ENCODE measurements around the gene SMARCD1. TPM values are rescaled to one million over a fixed set of nuclear protein-coding genes. Genes with fewer than 3 reads are reported as not detected.
"Not testable (repeated sequence)": the region's sequence is repeated elsewhere in the genome, so short reads cannot be mapped to it uniquely, and the experiment has no call there.

SMARCD1 gene
- polyA plus RNA-seq, 1 donor: 209 TPM

- DNase-seq: peak; percentile 76
These were observed 10.0 kb upstream of the SMARCD1 start for GRCh38 chr12:50074936-50075807.

DNA sequence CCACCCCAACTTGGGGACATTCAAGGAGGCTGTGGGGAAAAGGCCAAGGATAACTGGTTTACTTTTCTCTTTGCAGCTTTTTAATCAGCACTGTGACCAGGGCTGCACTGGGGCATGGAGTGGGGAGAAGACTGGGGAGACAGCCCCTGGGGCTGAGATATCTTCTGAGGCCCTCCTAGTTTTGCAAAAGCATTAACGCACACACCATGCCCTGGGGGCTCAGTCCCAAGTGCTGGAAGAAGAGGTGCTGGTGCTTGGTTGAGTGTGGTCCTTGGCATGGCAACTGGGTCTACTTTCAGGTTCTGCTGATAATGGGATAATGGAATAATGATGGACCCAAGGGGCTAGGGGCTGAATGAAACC is 9.4 kb upstream of the SMARCD1 start:
- DNase-seq: no peak

DNA sequence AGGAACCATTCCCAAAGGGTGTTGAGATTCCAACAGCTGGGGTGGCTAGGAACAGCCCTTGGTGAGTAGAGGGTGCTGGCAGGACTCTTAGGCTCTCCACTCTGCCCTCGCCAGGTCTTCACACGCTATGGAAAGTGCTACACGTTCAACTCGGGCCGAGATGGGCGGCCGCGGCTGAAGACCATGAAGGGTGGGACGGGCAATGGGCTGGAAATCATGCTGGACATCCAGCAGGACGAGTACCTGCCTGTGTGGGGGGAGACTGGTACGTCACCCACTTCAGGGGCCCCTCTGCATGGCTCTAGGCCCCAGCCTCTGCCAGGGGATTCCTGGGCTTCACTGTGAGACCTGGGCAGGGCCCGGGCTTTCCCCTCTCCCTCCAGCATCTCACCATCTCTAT is 8.0 kb upstream of the SMARCD1 start:
- no peak for DNase-seq

- no peak for DNase-seq
These were observed 6.9 kb upstream of the SMARCD1 start for GRCh38 chr12:50078281-50078680.

DNA sequence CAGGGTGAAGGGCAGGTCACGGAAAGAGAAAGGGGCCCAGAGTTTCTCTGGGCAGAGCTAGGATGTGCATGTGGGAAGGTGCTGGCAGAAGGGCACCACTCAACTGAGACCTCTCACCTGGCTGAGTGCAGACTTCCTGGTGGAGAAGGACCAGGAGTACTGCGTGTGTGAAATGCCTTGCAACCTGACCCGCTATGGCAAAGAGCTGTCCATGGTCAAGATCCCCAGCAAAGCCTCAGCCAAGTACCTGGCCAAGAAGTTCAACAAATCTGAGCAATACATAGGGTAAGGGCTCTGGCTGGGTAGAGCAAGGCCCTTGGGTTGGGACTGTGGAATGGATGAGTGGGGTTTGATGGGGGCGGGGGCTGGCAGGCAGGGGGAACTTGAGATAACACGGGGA is 5.4 kb upstream of the SMARCD1 start:
- DNase-seq: no peak

DNA sequence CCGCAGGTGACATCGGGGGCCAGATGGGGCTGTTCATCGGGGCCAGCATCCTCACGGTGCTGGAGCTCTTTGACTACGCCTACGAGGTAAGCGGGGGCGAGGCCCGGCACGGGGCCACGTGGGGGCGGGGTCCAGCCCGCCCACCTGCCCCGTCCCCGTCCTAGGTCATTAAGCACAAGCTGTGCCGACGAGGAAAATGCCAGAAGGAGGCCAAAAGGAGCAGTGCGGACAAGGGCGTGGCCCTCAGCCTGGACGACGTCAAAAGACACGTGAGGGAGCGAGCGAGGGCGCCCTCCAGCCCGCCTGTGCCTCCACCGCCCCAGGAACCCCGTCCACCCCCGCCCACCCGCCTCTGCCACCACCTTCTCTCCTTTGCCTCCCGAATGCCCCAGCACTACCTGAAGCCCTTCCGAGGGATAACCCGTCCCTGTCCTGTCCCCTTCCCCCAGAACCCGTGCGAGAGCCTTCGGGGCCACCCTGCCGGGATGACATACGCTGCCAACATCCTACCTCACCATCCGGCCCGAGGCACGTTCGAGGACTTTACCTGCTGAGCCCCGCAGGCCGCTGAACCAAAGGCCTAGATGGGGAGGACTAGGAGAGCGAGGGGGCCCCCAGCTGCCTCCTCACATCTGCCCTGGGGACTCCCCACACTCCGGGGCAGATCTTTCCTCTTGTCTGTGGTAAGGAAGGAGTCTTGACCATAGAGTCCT is 3.9 kb upstream of the SMARCD1 start:
- no peak for DNase-seq

- no peak for DNase-seq
These were observed 2.5 kb upstream of the SMARCD1 start for GRCh38 chr12:50082644-50083043.

DNA sequence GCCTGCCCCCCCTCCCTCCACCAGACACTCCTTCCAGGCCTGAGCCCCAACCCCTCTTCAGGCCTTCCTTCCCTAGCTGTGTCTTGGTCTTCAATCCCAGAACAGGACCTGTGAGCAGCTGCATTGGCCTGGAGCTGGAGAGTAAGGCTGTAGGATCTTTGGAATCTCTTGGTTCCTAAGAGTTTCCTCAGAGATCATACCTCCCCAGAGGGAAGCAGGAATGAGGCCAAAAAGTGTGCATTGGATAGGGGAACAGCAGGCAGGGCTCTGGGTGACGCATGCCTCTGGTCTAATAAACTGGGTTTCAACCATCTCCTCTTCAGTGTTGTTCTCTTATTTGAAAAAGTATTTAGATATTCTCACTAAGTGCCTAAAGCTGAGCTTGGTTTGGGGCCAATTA is 1.8 kb upstream of the SMARCD1 start:
- no peak for DNase-seq

DNA sequence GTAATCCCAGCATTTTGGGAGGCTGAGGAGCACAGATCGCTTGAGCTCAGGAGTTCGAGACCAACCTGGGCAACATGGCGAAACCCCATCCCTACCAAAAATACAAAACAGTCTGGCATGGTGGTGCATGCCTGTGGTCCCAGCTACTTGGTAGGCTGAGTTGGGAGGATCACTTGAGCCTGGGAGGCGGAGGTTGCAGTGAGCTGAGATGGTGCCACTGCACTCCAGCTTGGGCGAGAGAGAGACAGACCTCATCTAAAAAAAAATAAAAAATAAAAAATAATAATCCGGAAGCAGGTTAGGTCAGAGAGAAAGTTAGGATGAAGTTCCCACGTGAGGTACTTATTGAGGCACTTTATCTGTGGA is 750 bp upstream of the SMARCD1 start:
- not testable (repeated sequence) for DNase-seq

GRCh38 chr12:50085615-50086072 is 502 bp downstream of the SMARCD1 start:
- no peak for DNase-seq

DNA sequence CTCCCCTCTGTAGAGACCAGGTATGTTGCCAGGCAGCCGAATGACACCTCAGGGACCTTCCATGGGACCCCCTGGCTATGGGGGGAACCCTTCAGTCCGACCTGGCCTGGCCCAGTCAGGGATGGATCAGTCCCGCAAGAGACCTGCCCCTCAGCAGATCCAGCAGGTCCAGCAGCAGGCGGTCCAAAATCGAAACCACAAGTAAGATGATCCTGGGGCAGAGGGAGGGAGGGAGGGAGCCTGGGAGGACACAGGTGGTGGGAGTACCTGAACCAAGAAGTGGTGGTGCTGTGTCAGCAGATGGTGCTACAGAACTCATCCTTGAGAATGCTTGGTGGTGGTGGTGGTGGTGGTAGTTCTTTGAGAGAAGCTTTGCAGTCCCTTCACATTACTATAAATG is 1.0 kb downstream of the SMARCD1 start:
- DNase-seq: no peak

DNA sequence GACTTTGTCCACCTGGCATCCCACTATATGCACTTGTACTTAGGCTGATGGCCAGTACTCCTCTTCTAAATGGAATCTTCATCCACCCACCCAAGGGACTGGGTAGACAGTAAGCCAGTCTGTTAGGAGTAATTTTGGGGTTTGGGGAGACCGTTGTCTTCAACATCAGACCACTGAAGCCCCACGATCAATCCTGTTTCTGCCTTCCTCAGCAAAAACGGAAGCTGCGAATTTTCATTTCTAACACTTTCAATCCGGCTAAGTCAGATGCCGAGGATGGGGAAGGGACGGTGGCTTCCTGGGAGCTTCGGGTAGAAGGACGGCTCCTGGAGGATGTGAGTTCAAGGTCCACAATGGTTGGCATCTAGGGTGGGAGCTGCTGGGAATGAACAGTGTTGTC is 2.0 kb downstream of the SMARCD1 start:
- DNase-seq: no peak

GRCh38 chr12:50087995-50088394 is 2.9 kb downstream of the SMARCD1 start:
- no peak for DNase-seq

- DNase-seq: no peak
These were observed 3.6 kb downstream of the SMARCD1 start for GRCh38 chr12:50088577-50089335.

DNA sequence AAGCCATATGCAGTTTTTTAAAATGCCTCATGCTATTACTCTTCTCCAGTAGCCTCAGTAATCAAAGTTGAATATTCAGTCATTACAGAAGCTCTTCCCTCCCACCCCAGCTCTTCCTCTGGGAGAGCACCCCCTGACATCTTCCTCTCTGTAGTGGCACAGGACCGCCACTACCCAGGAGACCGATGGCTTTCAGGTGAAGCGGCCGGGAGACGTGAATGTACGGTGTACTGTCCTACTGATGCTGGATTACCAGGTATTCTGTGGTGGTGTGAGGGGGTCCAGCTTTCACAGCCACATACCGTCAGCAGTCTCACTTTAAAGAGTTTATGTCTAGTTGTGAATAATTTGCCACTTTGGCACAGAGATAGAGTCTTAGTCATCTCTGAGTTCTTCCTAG is 4.6 kb downstream of the SMARCD1 start:
- DNase-seq: no peak

DNA sequence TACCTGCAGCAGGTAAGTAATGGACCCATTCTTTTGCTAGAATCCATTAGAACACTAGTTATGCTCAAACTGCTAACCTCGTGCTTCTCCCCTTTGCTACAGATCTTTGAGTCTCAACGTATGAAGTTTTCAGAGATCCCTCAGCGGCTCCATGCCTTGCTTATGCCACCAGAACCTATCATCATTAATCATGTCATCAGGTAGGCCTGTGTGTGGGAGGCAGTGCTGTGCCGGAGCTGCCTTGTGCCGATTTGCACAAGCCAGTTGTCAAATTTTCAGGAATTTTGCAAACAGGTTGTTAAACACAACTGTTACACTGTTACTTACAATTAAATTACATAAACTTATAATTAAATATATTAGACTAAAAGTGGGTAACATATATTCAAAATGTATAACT is 5.2 kb downstream of the SMARCD1 start:
- DNase-seq: no peak

DNA sequence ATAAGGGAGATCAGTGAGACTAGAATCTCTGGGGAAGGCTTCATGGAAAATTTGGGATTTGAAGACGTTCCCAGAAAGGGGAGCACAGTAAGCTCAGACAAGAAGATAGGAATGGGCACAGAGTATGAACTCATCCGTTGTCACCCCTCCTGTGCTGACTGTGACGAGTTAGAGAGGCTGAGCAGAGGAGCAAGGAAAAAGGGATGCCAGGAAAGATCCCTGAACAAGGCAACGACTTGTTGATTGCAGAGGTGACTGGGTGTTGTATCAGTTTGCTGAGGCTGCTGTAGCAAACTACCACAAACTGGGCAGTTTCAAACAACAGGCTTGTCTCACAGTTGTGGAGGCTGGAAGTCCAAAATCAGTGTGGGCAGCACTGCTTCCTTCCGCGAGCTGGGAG is 12.8 kb downstream of the SMARCD1 start:
- no peak for DNase-seq

GRCh38 chr12:50099302-50100008 is 14.3 kb downstream of the SMARCD1 start:
- DNase-seq: no peak

DNA sequence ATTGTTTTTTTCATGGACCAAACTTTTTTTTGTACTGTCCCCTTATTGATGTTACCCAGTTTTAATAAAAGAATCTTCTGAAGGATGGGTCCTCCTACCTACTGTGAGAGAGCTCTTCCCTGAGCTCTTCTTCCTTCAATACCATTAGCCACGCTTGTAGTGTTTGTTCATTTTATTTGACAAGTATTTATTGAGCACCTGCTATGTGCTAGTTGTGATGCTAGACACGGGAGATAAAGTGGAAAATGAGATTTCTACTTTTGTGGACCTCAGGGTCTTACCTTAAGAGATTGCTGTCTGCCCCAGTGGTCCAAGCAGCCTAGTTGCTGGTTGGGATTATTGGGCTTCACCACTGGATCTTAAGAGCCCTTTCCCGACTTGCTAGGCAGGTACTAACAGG is 15.4 kb downstream of the SMARCD1 start:
- no peak for DNase-seq

DNA sequence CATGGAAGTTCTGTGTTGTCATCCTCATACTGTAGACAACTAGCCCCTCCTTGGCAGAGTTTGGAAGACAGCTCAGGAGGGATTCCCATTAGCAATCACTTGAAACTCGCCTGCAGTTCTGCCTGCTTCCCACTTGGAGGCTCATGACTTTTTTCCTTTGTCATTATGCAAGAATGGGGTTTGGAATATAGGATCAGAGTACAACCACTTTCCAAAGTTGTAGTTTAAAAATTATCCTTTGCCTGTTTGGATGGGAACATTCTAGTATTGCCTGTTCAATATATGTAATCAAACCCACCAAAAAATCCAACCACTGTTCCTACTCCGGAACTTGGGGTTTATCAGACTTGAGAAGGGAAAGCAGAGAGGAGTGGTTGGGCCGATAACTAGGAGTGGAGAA is 16.5 kb downstream of the SMARCD1 start:
- DNase-seq: no peak

DNA sequence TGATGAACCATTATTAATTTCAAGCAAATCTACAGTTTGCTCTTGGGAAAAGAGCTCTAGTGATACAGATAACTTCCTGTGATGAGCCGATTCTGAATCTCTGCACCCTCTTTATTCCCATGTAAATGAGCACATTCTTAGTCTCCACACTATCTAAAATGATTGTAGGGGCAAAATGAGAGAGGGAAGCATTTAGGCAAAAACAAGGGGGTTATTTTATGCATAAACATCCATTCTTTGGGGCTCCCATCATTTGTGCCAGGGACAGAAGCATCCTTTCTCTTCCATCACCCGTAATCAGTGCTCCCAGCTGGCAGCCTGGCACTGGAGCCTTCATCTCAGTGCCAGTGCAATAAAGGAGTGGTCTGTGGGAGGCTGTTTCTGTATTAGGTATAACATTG is 17.0 kb downstream of the SMARCD1 start:
- DNase-seq: no peak

- no peak for DNase-seq
These were observed 17.6 kb downstream of the SMARCD1 start for GRCh38 chr12:50102646-50103309.

Measured in left kidney (tissue), 2 donors.